Choroid plexus epithelial cell (primary cell): ENCODE measurements around the gene POU3F1.
"Not testable (repeated sequence)": the region's sequence is repeated elsewhere in the genome, so short reads cannot be mapped to it uniquely, and the experiment has no call there.

Source experiments
- DNase-seq: peaks from one replicate; pipeline ENCODE4 v3.0.0-alpha.2; 2010; ENCODE audit warnings: low read depth
- H3K4me3 ChIP-seq: 2 replicates; pipeline ENCODE4 v1.5.1; 2011; ENCODE audit warnings: low read depth, mild to moderate bottlenecking, control low read depth, low read length, moderate library complexity
- CTCF ChIP-seq: conservative IDR thresholded peaks from 2 replicates; pipeline ENCODE4 v1.5.1; 2011; ENCODE audit warnings: low read depth, mild to moderate bottlenecking, control low read depth, inconsistent platforms, low read length, moderate library complexity

Gene POU3F1

GRCh38 chr1:38043036-38043747 lies 3.4 kb downstream of the POU3F1 start:
- no peak overlapping the region for H3K4me3 ChIP-seq
- DNase-seq = no peak
- no peak for TF ChIP-seq CTCF

- TF ChIP-seq CTCF = no peak
- DNase-seq = no peak
- H3K4me3 ChIP-seq = no peak overlapping the region
These were observed 4.4 kb downstream of the POU3F1 start for GRCh38 chr1:38041936-38042834.

- no peak for DNase-seq
- no peak overlapping the region for H3K4me3 ChIP-seq
- TF ChIP-seq CTCF = no peak
These were observed 7.1 kb downstream of the POU3F1 start for GRCh38 chr1:38039331-38040088.

GRCh38 chr1:38038861-38039260 lies 7.7 kb downstream of the POU3F1 start:
- no peak for TF ChIP-seq CTCF
- H3K4me3 ChIP-seq = no peak overlapping the region
- DNase-seq = no peak

- peak; percentile 47 for TF ChIP-seq CTCF
- H3K4me3 ChIP-seq = no peak overlapping the region
- DNase-seq = no peak
These were observed 9.2 kb downstream of the POU3F1 start for GRCh38 chr1:38037221-38037939.

- DNase-seq = no peak
- H3K4me3 ChIP-seq = no peak overlapping the region
- no peak for TF ChIP-seq CTCF
These were observed 11.7 kb downstream of the POU3F1 start for GRCh38 chr1:38034871-38035270.

GRCh38 chr1:38032992-38033391 lies 13.6 kb downstream of the POU3F1 start:
- DNase-seq, H3K4me3 ChIP-seq: not testable (repeated sequence)
